H4 (cell line): Measurements from ENCODE around the gene MAPK9. TPM values are rescaled to one million over a fixed set of nuclear protein-coding genes. Genes with fewer than 3 reads are reported as not detected.

Source experiments
- DNase-seq: peaks from one replicate; pipeline ENCODE4 v3.0.0-alpha.2; 2015; ENCODE audit warnings: low spot score
- total RNA-seq: library from RNA; depleted of rRNA; stranded (reverse); fragments of >200 nt; shearing (Covaris generic); gene quantifications from 2 replicates; pipeline ENCODE4 v1.2.3, GENCODE V29; 2014

Gene MAPK9
- total RNA-seq, 1 experiment from 2014 or later, result 34.3 TPM

DNA sequence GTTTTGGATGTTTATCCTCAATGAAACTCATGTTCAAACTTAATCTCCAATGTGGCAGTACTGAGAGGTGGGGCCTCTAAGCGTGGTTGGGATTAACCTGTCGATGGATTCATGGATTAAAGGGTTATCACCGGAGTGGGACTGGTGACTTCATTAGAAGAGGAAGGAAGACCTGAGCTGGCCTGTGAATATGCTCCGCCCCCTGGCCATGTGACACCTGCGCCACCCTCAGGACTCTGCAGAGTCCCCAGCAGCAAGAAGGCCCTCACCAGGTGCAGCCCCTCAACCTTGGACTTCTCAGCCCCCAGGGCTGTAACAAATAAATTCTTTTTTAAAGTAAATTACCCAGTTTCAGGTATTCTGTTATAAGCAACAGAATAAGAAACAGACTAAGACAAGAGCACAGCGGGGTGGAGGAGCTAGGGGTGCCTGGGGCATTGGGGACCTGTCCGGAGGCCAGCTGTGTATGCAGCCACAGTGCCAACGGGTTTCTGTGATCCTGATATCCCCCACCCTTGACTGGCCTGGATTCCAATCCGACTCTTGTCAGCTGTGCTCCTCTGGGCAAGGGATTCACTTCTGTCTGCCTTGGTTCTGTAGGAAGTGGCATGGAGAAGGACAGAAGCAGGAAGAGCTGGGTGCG, 3.2 kb upstream of the MAPK9 start:
- DNase-seq, result no peak

GRCh38 chr5:180294411-180294810, 2.5 kb upstream of the MAPK9 start:
- DNase-seq, result no peak

- DNase-seq, result no peak
Observed at GRCh38 chr5:180291234-180291940, 496 bp downstream of the MAPK9 start.

DNA sequence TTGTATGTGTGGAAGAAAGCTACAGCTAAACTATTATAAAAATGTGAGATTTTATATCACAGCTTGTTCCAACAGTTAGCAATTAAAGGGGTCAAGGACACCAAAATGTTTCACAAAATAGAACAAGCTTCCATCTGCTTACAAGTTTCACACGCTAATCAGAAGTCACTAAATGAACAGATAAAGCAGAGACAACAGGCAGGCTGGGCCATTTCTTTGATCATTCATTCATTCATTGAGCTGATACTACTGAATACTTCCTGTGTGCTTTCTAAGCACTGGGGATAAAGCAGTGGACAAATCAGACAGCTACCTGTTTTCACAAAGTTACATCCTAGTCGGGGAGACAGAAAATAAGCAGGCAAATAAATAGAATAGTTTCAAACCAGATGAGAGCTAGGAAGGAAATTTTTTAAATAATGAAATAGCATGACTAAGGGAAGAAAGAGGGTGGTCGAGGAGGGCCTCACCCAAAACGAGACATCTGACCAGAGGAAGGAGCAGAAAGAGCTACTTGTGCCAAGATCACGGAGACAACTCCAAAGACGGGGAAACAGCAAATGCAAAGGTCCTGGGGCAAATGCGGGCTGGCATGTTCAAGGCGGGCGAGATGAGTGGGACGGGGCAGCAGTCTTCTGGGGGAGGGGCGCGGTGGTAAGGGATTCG, 1.2 kb downstream of the MAPK9 start:
- DNase-seq, result no peak

DNA sequence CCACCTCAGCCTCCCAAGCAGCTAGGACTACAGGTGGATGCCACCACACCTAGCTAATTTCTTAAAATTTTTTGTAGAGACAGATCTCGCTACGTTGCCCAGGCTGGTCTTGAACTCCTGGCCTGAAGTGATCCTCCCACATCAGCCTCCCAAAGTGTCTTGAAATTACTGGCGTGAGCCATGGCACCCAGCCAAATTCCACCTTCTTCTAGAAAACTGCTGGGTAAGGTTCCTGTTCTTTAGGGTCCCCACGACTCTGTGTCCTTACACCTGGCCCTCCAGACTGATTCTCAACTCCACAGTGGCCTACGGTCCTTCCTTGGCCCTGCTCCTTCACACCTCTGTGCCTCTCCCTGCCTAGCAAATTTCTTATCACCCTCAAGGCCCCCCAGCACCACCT, 1.9 kb downstream of the MAPK9 start:
- no peak for DNase-seq

- no peak for DNase-seq
Observed at GRCh38 chr5:180289433-180289832, 2.5 kb downstream of the MAPK9 start.

- no peak for DNase-seq
Observed at GRCh38 chr5:180287868-180288267, 4.0 kb downstream of the MAPK9 start.

- no peak for DNase-seq
Observed at GRCh38 chr5:180287404-180287803, 4.5 kb downstream of the MAPK9 start.

- DNase-seq, result no peak
Observed at GRCh38 chr5:180284149-180284548, 7.7 kb downstream of the MAPK9 start.

GRCh38 chr5:180283026-180283615, 8.8 kb downstream of the MAPK9 start:
- no peak for DNase-seq

GRCh38 chr5:180282281-180282680, 9.6 kb downstream of the MAPK9 start:
- no peak for DNase-seq

- no peak for DNase-seq
Observed at GRCh38 chr5:180281706-180282105, 10.2 kb downstream of the MAPK9 start.

DNA sequence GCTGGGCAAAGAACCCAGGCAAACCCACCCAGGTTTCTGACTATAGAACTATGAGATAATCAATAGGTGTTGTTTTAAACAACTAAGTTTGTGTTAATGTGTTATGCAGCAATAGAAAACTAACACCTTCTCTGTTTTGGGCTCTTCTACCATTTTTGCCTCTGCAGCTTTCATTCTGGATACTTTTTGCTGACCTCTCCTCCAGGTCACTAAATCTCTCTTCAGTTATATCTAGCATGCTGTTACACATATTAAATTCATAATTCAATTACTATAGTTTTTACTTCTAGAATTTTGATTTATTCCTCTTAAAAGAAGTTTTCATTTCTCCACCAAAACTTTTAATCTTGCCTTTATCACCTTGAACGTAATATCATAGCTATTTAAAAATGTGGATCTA, 17.2 kb downstream of the MAPK9 start:
- DNase-seq, result no peak

DNA sequence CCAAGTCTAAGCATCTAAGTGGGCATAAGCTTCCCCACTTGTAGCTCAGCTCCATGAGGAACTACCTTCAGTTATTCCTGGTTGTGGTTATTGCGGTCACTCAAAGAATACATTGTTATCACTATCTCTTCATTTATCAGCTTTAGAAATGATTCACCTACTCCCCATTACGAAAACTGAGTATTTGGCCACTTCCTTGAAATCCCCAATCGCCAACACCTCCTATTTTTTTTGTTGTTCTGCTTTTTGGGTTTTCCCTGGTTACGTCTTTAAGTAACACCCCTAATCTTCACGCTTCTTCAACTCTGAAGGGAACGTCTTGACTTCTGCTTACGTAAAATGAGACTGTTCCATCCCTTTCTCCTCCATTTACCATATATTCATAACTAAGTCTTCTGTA, 20.7 kb downstream of the MAPK9 start:
- no peak for DNase-seq

DNA sequence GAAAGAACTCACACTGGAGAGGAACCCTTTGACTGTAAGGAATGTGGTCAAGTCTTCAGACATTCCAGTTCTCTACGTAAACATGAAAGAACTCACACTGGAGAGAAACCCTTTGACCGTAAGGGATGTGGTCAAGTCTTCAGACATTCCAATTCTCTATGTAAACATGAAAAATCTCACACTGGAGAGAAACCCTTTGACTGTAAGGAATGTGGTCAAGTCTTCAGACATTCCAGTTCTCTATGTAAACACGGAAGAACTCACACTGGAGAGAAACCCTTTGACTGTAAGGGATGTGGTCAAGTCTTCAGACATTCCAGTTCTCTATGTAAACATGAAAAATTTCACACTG, 32.6 kb downstream of the MAPK9 start:
- no peak for DNase-seq

- DNase-seq, result no peak
Observed at GRCh38 chr5:180253036-180253824, 38.7 kb downstream of the MAPK9 start.

DNA sequence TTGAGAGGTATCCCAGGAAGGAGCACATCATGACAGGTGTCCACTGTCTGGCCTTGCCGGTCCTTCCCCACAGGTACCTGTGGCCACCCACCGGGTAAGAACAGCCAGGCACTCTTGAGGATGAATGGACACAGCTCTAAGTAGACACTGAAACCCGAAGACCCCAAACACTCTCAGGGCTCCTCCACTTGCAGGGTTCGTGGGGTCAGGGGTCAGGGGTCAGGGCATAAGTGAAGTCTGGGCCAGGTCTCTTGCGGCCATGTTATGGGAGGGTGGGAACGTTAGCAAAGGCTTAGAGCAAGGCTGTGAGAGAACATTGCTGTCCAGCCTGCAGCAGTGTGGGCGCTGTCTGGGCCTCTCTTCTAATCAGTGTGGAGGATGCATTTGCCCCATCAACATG, 40.0 kb downstream of the MAPK9 start:
- DNase-seq, result no peak

GRCh38 chr5:180251141-180251540, 40.7 kb downstream of the MAPK9 start:
- DNase-seq, result no peak

DNA sequence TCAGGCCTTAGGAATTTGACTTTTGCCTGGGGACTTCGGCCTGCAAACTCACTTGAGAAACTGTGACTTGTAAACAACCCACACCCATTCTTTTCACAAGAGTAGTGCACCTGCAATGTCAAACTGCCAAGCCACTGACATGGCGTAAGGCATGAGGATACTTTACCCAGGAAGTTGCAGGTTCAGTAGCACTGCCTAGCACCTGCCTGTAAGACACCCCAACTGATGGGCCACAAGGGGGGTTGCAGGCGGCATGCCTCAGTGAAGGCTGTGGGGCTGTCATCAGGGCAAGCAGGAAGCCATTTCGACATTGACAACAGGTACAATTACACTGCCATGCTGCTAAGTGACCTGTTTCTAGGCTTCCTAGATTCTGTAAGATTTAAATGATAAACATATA, 41.6 kb downstream of the MAPK9 start:
- no peak for DNase-seq

DNA sequence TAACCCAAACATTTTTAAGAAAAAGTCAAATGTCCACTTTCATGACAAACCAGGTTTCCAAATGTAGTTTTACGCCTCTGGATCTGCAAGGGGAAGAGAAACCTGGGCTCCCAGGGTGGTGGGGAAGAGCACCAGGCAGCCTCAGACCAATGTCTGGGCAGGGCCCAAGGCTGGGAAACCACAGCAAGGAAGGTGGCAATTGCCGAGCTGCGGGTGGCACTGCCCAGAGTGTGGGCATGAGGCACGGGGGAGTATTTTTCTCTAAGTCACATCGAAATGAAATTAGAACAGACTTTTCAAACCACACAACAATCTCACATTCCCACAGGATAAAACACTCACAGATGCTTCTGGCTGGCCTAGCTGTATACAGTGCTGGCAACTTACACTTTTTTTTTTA, 50.3 kb downstream of the MAPK9 start:
- DNase-seq, result no peak

DNA sequence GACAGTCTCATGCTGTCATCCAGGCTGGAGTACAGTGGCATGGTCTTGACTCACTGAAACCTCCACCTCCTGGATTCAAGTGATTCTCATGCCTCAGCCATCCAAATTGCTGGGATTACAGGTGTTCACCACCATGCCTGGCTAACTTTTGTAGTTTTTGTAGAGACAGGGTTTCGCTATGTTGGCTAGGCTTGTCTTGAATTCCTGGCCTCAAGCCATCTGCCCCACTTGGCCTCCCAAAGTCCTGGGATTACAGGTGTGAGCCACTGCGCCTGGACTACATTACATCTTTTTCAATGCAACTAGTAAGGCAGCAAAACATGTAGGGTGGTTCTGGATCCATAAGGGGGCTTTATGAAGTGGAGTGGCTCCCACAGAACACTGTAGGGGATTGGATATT, 53.3 kb downstream of the MAPK9 start:
- DNase-seq, result no peak

GRCh38 chr5:180235846-180236245, 56.0 kb downstream of the MAPK9 start:
- DNase-seq, result no peak
